Neural cell (in vitro differentiated cells): ENCODE data around the gene RGL3. TPM values are rescaled to one million over a fixed set of nuclear protein-coding genes. Genes with fewer than 3 reads are reported as not detected.
"Not testable (repeated sequence)": the region's sequence is repeated elsewhere in the genome, so short reads cannot be mapped to it uniquely, and the experiment has no call there.

Experiments
- H2AFZ ChIP-seq: fragments of 200-600, 300-800 bp; sonication (generic), shearing (Covaris generic); 2 replicates; pipeline ENCODE4 v1.6.0; 2014; ENCODE audit warnings: low read depth, mild to moderate bottlenecking, antibody characterized with exemption, low read length, moderate library complexity
- H3F3A ChIP-seq: fragments of 200-600 bp; shearing (Covaris generic); 2 replicates; pipeline ENCODE4 v1.6.1; 2016; ENCODE audit warnings: mild to moderate bottlenecking, moderate library complexity, mixed read lengths, antibody characterized with exemption, low read length; ENCODE audit not compliant: insufficient read depth, poor library complexity, severe bottlenecking
- H3K27ac ChIP-seq: fragments of 200-600, 300-800 bp; sonication (generic), shearing (Covaris generic); 2 replicates; pipeline ENCODE4 v1.5.1; 2014; ENCODE audit warnings: mild to moderate bottlenecking, low read length, moderate library complexity
- H3K27me3 ChIP-seq: fragments of 300-800, 200-600 bp; sonication (generic), shearing (Covaris generic); 2 replicates; pipeline ENCODE4 v1.6.0; 2014; ENCODE audit warnings: mild to moderate bottlenecking, low read depth, low read length, moderate library complexity; ENCODE audit not compliant: insufficient read depth
- H3K36me3 ChIP-seq: fragments of 300-800, 200-600 bp; sonication (generic), shearing (Covaris generic); 2 replicates; pipeline ENCODE4 v1.5.1; 2014; ENCODE audit warnings: mild to moderate bottlenecking, antibody characterized with exemption, low read length, moderate library complexity; ENCODE audit not compliant: insufficient read depth
- H3K4me2 ChIP-seq: fragments of 300-800, 200-600 bp; sonication (generic), shearing (Covaris generic); 2 replicates; pipeline ENCODE4 v1.6.0; 2014; ENCODE audit warnings: mild to moderate bottlenecking, low read length
- H3K4me3 ChIP-seq: fragments of 300-800, 200-600 bp; sonication (generic), shearing (Covaris generic); 2 replicates; pipeline ENCODE4 v1.5.1; 2014; ENCODE audit warnings: mild to moderate bottlenecking, low read length, moderate library complexity
- H3K79me2 ChIP-seq: fragments of 200-600 bp; shearing (Covaris generic); replicated peaks from 2 replicates; pipeline ENCODE4 v1.6.0; 2014; ENCODE audit warnings: mild to moderate bottlenecking, low read length, moderate library complexity; ENCODE audit not compliant: insufficient read depth
- H3K9ac ChIP-seq: fragments of 300-800, 200-600 bp; sonication (generic), shearing (Covaris generic); 2 replicates; pipeline ENCODE4 v1.6.1; 2016; ENCODE audit warnings: mild to moderate bottlenecking, low read length, mixed read lengths
- H3K9me2 ChIP-seq: fragments of 200-600 bp; shearing (Covaris generic); 2 replicates; pipeline ENCODE4 v1.6.1; 2016; ENCODE audit warnings: mild to moderate bottlenecking, low read length, mixed read lengths; ENCODE audit not compliant: insufficient read depth
- H3K9me3 ChIP-seq: fragments of 200-600, 300-800 bp; sonication (generic), shearing (Covaris generic); 2 replicates; pipeline ENCODE4 v1.6.1; 2016; ENCODE audit warnings: mild to moderate bottlenecking, mixed run types, low read length, moderate library complexity, mixed read lengths
- H4K20me1 ChIP-seq: fragments of 200-600 bp; shearing (Covaris generic); 2 replicates; pipeline ENCODE4 v1.6.1; 2016; ENCODE audit warnings: mild to moderate bottlenecking, mixed run types; ENCODE audit not compliant: insufficient read depth
- CTCF ChIP-seq: fragments of 450-650 bp; IDR thresholded peaks from 2 replicates; pipeline ENCODE4 v1.5.1; 2014; ENCODE audit warnings: antibody characterized with exemption, mild to moderate bottlenecking, moderate library complexity; ENCODE audit not compliant: poor library complexity, severe bottlenecking
- EP300 ChIP-seq: fragments of 450-650 bp; conservative IDR thresholded peaks from 2 replicates; pipeline ENCODE4 v1.6.1; 2014; ENCODE audit warnings: antibody characterized with exemption, mild to moderate bottlenecking, moderate library complexity; ENCODE audit not compliant: poor library complexity, severe bottlenecking
- EZH2 ChIP-seq: fragments of 200-600, 300-800 bp; shearing (Covaris generic), sonication (generic); IDR thresholded peaks from 2 replicates; pipeline ENCODE4 v1.6.1; 2014; ENCODE audit warnings: antibody characterized with exemption, low read length, borderline replicate concordance, mild to moderate bottlenecking; ENCODE audit not compliant: insufficient read depth, poor library complexity, severe bottlenecking
- MXI1 ChIP-seq: fragments of 450-650 bp; conservative IDR thresholded peaks from 2 replicates; pipeline ENCODE4 v1.6.1; 2014; ENCODE audit warnings: antibody characterized with exemption, mild to moderate bottlenecking; ENCODE audit not compliant: poor library complexity, severe bottlenecking
- POLR2AphosphoS5 ChIP-seq: IDR thresholded peaks from 2 replicates; pipeline ENCODE4 v1.6.1; 2012
- RAD21 ChIP-seq: fragments of 450-650 bp; conservative IDR thresholded peaks from 2 replicates; pipeline ENCODE4 v1.6.1; 2014; ENCODE audit warnings: antibody characterized with exemption, mild to moderate bottlenecking, moderate library complexity
- REST ChIP-seq: IDR thresholded peaks from 2 replicates; pipeline ENCODE4 v1.6.1; 2012; ENCODE audit warnings: borderline replicate concordance
- SMC3 ChIP-seq: fragments of 450-650 bp; conservative IDR thresholded peaks from 2 replicates; pipeline ENCODE4 v1.6.1; 2014; ENCODE audit warnings: antibody characterized with exemption, mild to moderate bottlenecking, moderate library complexity; ENCODE audit not compliant: poor library complexity
- TAF1 ChIP-seq: IDR thresholded peaks from 2 replicates; pipeline ENCODE4 v1.6.1; 2012; ENCODE audit warnings: low read depth
- polyA plus RNA-seq: library from polyadenylated mRNA; depleted of rRNA; stranded (reverse); fragments of >200 nt; gene quantifications from 2 replicates; pipeline ENCODE4 v1.2.3, GENCODE V29; 2014

RGL3 gene
- polyA plus RNA-seq, 1 donor from 2014 or later: not detected

- Histone ChIP-seq H4K20me1 (no peaks in the 10 kb centered on the region), H3K36me3 (no peaks in the 10 kb centered on the region), H3K9me2 (no peaks in the 10 kb centered on the region), H3K27me3 (no peaks in the 10 kb centered on the region), H3K9me3 (no peaks in the 10 kb centered on the region), H3K4me3 (no peak overlapping the region), H3K4me2 (no peak overlapping the region), H3K79me2 (no peaks in the 10 kb centered on the region), H3K27ac (no peak overlapping the region), H3K9ac (no peak overlapping the region), H2AFZ (no peak overlapping the region), H3F3A (no peaks in the 10 kb centered on the region)
- TF ChIP-seq RAD21 (no peak), TAF1 (no peak), EP300 (no peak), REST (no peak), POLR2AphosphoS5 (no peak), EZH2 (no peak), MXI1 (no peak), SMC3 (no peak), CTCF (no peak)
These were observed 10.5 kb downstream of the RGL3 start for GRCh38 chr19:11408591-11408990.

GRCh38 chr19:11406703-11407236 is 12.3 kb downstream of the RGL3 start:
- H3K9me3 ChIP-seq, H3K9ac ChIP-seq, H3K4me2 ChIP-seq, H2AFZ ChIP-seq, H4K20me1 ChIP-seq, H3K9me2 ChIP-seq, H3K79me2 ChIP-seq, H3F3A ChIP-seq, H3K36me3 ChIP-seq, H3K27me3 ChIP-seq, H3K27ac ChIP-seq, H3K4me3 ChIP-seq: not testable (repeated sequence)
